GM10248 (cell line): ENCODE results near the gene FAM81A.
"Not testable (repeated sequence)": the region's sequence is repeated elsewhere in the genome, so short reads cannot be mapped to it uniquely, and the experiment has no call there.

Experiments
- CTCF ChIA-PET: fragments of 300-600 bp; sonication (Branson Sonifier 250); formaldehyde crosslinking; extraction: SDS; loops from one replicate; lab custom pipeline; 2021; ENCODE audit warnings: antibody characterized with exemption; lab: Yijun Ruan, JAX
- POLR2A ChIA-PET: fragments of 350-650 bp; sonication (Branson Sonifier 250); formaldehyde crosslinking; extraction: SDS; loops from one replicate; lab custom pipeline; 2020; ENCODE audit warnings: antibody characterized with exemption; lab: Yijun Ruan, JAX
- DNase-seq: peaks from one replicate; pipeline ENCODE4 v3.0.0; 2012; ENCODE audit errors: extremely low spot score
- TF ChIP-seq, protein P1 (sequence below): IDR thresholded peaks from 2 replicates; pipeline ENCODE4 v1.5.1; 2012; ENCODE audit warnings: mild to moderate bottlenecking, low read depth; ENCODE audit errors: extremely low read depth, missing control alignments, control extremely low read depth

Gene FAM81A

DNA sequence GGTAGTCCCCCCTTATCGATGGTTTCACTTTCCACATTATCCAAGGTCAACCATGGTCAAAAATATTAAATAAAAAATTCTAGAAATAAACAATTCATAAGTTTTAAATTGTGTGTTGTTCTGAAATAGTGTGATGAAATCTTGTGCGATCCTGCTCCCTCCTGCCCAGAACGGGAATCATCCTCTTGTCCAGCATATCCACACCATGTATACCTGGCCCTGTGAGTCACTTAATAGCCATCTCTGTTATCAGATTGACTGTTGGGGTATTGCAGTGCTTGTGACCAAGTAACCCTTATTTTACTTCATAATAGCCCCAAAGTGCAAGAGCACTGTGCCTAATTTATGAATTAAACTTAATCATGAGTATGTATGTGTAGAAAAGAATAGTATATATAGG lies 19.1 kb downstream of the FAM81A start:
- TF ChIP-seq, protein P1, sequence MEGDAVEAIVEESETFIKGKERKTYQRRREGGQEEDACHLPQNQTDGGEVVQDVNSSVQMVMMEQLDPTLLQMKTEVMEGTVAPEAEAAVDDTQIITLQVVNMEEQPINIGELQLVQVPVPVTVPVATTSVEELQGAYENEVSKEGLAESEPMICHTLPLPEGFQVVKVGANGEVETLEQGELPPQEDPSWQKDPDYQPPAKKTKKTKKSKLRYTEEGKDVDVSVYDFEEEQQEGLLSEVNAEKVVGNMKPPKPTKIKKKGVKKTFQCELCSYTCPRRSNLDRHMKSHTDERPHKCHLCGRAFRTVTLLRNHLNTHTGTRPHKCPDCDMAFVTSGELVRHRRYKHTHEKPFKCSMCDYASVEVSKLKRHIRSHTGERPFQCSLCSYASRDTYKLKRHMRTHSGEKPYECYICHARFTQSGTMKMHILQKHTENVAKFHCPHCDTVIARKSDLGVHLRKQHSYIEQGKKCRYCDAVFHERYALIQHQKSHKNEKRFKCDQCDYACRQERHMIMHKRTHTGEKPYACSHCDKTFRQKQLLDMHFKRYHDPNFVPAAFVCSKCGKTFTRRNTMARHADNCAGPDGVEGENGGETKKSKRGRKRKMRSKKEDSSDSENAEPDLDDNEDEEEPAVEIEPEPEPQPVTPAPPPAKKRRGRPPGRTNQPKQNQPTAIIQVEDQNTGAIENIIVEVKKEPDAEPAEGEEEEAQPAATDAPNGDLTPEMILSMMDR = no peak
- DNase-seq = no peak
- CTCF ChIA-PET = no interaction called here
- POLR2A ChIA-PET = no interaction called here

DNA sequence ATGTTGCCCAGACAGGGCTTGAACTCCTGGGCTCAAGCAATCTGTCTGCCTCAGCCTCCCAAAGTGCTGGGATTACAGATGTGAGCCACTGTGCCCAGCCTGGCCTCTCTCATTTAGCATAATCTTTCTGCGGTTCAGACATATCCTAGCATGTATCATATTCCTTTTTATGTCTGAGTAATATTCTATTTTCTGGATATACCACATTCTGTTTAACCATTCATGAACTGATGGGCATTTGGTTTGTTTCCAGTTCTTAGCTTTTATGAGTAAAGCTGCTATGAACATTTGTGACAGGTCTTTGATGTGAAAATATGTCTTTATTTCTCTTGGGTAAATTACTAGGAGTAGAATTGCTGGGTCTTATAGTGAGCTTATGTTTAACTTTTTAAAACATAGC lies 23.5 kb downstream of the FAM81A start:
- ChIA-PET CTCF (interaction anchor here (0.9 kb wide), 1 partner anchor 9 kb away, joined by 3 read pairs; no protein-coding TSS in a partner anchor), POLR2A (no interaction called here)
- TF ChIP-seq, protein P1 = no peak
- DNase-seq = no peak

DNA sequence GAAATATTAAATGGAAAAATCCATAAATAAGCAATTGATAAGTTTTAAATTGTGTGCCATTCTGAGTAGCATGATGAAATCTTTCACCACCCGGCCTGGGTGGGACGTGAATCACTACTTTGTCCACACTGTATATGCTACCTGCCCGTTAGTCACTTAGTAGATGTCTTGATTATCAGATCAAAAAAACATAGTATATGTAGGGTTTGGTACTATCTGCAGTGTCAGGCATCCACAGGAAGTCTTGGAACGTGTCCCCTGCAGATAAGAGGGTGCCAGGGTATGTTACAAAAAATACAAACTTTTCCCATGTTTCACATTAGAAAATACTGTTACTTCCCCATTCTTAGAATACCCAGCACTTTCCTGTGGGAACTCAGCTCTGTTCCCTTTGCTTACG lies 35.2 kb downstream of the FAM81A start:
- TF ChIP-seq, protein P1 = no peak
- DNase-seq = no peak
- CTCF ChIA-PET = interaction anchor here (2.8 kb wide), 1 partner anchor 15 kb away, joined by 9 read pairs; no protein-coding TSS in a partner anchor
- POLR2A ChIA-PET = no interaction called here

DNA sequence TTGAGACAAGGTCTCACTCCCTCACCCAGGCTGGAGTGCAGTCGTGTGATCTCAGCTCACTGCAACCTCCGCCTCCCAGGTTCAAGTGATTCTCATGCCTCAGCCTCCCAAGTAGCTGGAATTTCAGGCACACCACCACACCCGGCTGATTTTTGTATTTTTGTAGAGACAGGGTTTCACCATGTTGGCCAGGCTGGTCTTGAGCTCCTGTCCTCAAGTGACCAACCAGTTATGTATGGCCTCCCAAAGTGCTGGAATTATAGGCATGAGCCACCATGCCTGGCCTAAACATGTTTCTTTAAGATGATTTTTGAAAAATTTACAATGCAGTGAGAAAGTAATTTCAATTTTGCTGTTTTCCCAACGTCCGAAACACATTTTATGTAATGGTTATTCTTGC lies 37.2 kb downstream of the FAM81A start:
- POLR2A ChIA-PET, DNase-seq: not testable (repeated sequence)
- CTCF ChIA-PET = interaction anchor here (0.6 kb wide), 1 partner anchor 36 kb away, joined by 3 read pairs; no protein-coding TSS in a partner anchor

DNA sequence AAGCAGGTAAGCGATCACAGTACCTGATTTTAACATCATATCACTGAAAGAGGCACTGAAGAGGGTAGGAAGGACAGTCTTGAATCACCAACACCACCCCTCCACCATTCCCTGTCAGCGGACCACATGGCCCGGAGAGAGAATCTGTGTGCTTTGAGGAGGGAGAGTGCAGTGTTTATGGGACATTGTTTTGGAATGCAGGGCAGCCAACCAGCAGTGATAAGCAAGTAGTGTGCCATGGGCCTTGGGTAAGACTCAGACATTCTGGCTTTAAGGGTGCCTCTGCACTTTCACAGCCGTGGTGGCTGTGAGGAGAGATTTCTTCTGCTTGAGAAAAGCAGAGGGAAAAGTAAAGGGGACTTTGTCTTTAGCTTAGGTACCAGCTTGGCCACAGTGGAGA lies 46.4 kb downstream of the FAM81A start:
- POLR2A ChIA-PET = no interaction called here
- no peak for DNase-seq
- CTCF ChIA-PET = interaction anchor here (1.3 kb wide), 1 partner anchor 44 kb away, joined by 3 read pairs; no protein-coding TSS in a partner anchor
- TF ChIP-seq, protein P1 = no peak

DNA sequence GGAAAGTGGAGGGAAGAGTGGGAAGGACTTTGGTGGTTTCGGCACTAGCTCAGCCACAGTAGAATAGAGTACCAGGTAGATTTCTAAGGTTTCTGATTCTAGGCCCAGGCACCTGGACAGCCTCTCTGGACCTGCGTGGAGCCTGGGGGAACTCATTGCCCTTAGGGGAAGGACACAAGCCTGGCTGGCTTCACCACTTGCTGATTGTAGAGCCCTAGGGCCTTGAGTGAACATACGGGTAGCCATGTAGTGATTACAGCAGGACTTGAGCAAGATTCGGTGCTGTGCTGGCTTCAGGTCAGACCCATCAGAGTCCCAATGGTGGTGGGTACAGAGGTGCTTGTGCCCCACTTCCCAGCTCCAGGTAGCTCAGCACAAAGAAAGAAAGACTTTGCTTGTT lies 47.0 kb downstream of the FAM81A start:
- TF ChIP-seq, protein P1 = no peak
- DNase-seq = no peak
- CTCF ChIA-PET = interaction anchor here (1.3 kb wide), 1 partner anchor 44 kb away, joined by 3 read pairs; no protein-coding TSS in a partner anchor
- POLR2A ChIA-PET = no interaction called here

DNA sequence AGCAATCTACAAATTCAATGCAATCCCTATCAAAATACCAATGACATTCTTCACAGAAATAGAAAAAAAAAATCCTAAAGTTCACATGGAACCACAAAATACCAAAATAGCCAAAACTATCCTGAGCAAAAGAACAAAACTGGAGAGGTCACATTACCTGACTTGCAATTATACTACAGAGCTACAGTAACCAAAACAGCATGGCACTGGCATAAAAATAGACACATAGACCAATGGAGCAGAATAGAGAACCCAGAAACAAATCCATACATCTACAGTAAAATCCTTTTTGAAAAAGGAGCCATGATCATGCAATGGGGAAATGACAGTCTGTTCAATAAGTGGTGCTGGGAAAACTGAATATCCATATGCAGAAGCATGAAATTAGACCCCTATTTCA lies 51.5 kb downstream of the FAM81A start:
- POLR2A ChIA-PET, DNase-seq: not testable (repeated sequence)
- CTCF ChIA-PET = interaction anchor here (1.3 kb wide), 1 partner anchor 242 kb away, joined by 5 read pairs; no protein-coding TSS in a partner anchor

DNA sequence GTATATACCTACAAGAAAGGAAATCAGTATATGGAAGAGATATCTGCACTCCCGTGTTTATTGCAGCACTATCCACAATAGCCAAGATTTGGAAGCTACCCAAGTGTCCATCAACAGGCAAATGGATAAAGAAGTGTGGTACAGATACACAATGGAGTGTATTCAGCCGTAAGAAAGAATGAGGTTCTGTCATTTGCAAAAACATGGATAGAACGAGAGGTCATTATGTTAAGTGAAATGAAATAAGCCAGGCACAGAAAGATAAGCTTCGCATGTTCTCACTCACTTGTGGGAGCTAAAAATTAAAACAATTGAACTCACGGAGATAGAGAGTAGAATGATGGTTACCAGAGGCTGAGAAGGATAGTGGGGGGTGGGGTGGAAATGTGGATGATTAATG lies 53.1 kb downstream of the FAM81A start:
- TF ChIP-seq, protein P1 = no peak
- ChIA-PET CTCF (interaction anchor here (1.0 to 1.9 kb wide), 12 partner anchors 8 to 1263 kb away, joined by 3 to 6 read pairs (median 4); no protein-coding TSS in a partner anchor), POLR2A (no interaction called here)
- DNase-seq = no peak
